H9 (cell line): ENCODE measurements around the gene GSTO2. TPM values are rescaled to one million over a fixed set of nuclear protein-coding genes. Genes with fewer than 3 reads are reported as not detected.

Source experiments
- DNase-seq: peaks from one replicate; pipeline ENCODE4 v3.0.0-alpha.2; 2017
- H2AFZ ChIP-seq: one replicate; pipeline ENCODE4 v1.6.1; 2013; ENCODE audit warnings: mild to moderate bottlenecking, low read length, control low read depth, moderate library complexity
- H2AK5ac ChIP-seq: 2 replicates; pipeline ENCODE4 v1.6.1; 2013; ENCODE audit warnings: low read length, control low read depth, mixed read lengths; ENCODE audit not compliant: insufficient read length
- H2BK120ac ChIP-seq: one replicate; pipeline ENCODE4 v1.6.1; 2013; ENCODE audit warnings: low read depth, mild to moderate bottlenecking, low read length, control low read depth, inconsistent platforms; ENCODE audit not compliant: poor library complexity, severe bottlenecking
- H2BK12ac ChIP-seq: 2 replicates; pipeline ENCODE4 v1.6.1; 2013; ENCODE audit warnings: low read length, control low read depth, mixed read lengths, low read depth; ENCODE audit not compliant: insufficient read length
- H2BK15ac ChIP-seq: 2 replicates; pipeline ENCODE4 v1.6.1; 2013; ENCODE audit warnings: low read depth, low read length, control low read depth
- H2BK20ac ChIP-seq: one replicate; pipeline ENCODE4 v1.6.1; 2013; ENCODE audit warnings: low read depth, mild to moderate bottlenecking, low read length, control low read depth, inconsistent platforms; ENCODE audit not compliant: poor library complexity, severe bottlenecking
- H2BK5ac ChIP-seq: 2 replicates; pipeline ENCODE4 v1.6.1; 2013; ENCODE audit warnings: low read length, control low read depth, mixed read lengths; ENCODE audit not compliant: insufficient read length
- H3K14ac ChIP-seq: 2 replicates; pipeline ENCODE4 v1.6.1; 2013; ENCODE audit warnings: low read length, control low read depth; ENCODE audit not compliant: insufficient read depth
- H3K18ac ChIP-seq: 2 replicates; pipeline ENCODE4 v1.6.1; 2013; ENCODE audit warnings: low read depth, mild to moderate bottlenecking, mixed read lengths, low read length, control low read depth; ENCODE audit not compliant: insufficient read length
- H3K23ac ChIP-seq: 2 replicates; pipeline ENCODE4 v1.6.1; 2013; ENCODE audit warnings: low read length, control low read depth, mixed read lengths, low read depth; ENCODE audit not compliant: insufficient read length
- H3K23me2 ChIP-seq: 2 replicates; pipeline ENCODE4 v1.6.1; 2013; ENCODE audit warnings: low read depth, mild to moderate bottlenecking, mixed read lengths, low read length, control low read depth; ENCODE audit not compliant: insufficient read length, poor library complexity, severe bottlenecking
- H3K27ac ChIP-seq: 2 replicates; pipeline ENCODE4 v1.5.1; 2013; ENCODE audit warnings: low read length, control low read depth, mixed read lengths, low read depth; ENCODE audit not compliant: insufficient read length
- H3K27me3 ChIP-seq: 2 replicates; pipeline ENCODE4 v1.6.1; 2013; ENCODE audit warnings: low read length, control low read depth, inconsistent platforms; ENCODE audit not compliant: insufficient read depth
- H3K4ac ChIP-seq: 2 replicates; pipeline ENCODE4 v1.6.1; 2013; ENCODE audit warnings: low read depth, mild to moderate bottlenecking, control low read depth, inconsistent platforms, low read length, moderate library complexity
- H3K4me1 ChIP-seq: 2 replicates; pipeline ENCODE4 v1.6.1; 2013; ENCODE audit warnings: low read length, control low read depth, inconsistent platforms; ENCODE audit not compliant: insufficient read depth
- H3K4me2 ChIP-seq: 2 replicates; pipeline ENCODE4 v1.6.1; 2013; ENCODE audit warnings: low read length, control low read depth, mixed read lengths; ENCODE audit not compliant: insufficient read length, insufficient read depth
- H3K56ac ChIP-seq: 2 replicates; pipeline ENCODE4 v1.6.1; 2013; ENCODE audit warnings: low read depth, mild to moderate bottlenecking, mixed read lengths, low read length, control low read depth; ENCODE audit not compliant: insufficient read length
- H3K79me1 ChIP-seq: 2 replicates; pipeline ENCODE4 v1.6.1; 2013; ENCODE audit warnings: low read depth, mild to moderate bottlenecking, moderate library complexity, low read length, control low read depth, inconsistent platforms; ENCODE audit not compliant: insufficient read depth, poor library complexity, severe bottlenecking
- H3K79me2 ChIP-seq: 2 replicates; pipeline ENCODE4 v1.6.1; 2013; ENCODE audit warnings: low read length, control low read depth, inconsistent platforms; ENCODE audit not compliant: insufficient read depth
- H3K9ac ChIP-seq: 2 replicates; pipeline ENCODE4 v1.6.1; 2013; ENCODE audit warnings: low read length, control low read depth, mixed read lengths; ENCODE audit not compliant: insufficient read length; ENCODE audit errors: extremely low read depth
- H3K9me3 ChIP-seq: one replicate; pipeline ENCODE4 v1.6.1; 2013; ENCODE audit warnings: low read depth, low read length, inconsistent platforms; ENCODE audit not compliant: control insufficient read depth
- H3T11ph ChIP-seq: one replicate; pipeline ENCODE4 v1.6.1; 2013; ENCODE audit warnings: mild to moderate bottlenecking, low read length, control low read depth, inconsistent platforms
- H4K20me1 ChIP-seq: one replicate; pipeline ENCODE4 v1.6.1; 2013; ENCODE audit not compliant: control insufficient read depth, insufficient read length, insufficient read depth
- H4K5ac ChIP-seq: 2 replicates; pipeline ENCODE4 v1.6.1; 2013; ENCODE audit warnings: low read depth, mild to moderate bottlenecking, mixed read lengths, low read length, control low read depth; ENCODE audit not compliant: insufficient read length
- H4K8ac ChIP-seq: replicated peaks from 2 replicates; pipeline ENCODE4 v1.6.1; 2013; ENCODE audit warnings: low read length, control low read depth, mixed read lengths, low read depth; ENCODE audit not compliant: insufficient read length
- H4K91ac ChIP-seq: 2 replicates; pipeline ENCODE4 v1.6.1; 2013; ENCODE audit warnings: low read depth, mild to moderate bottlenecking, moderate library complexity, mixed read lengths, low read length, control low read depth; ENCODE audit not compliant: insufficient read length
- H3K27ac Mint-ChIP-seq, 3 experiments: 2 replicates in 2 of 3; 3 replicates in 1 of 3; pipeline ENCODE4 v1.8.0; 2020 to 2021; ENCODE audit warnings: mixed read lengths in 3 of 3, mild to moderate bottlenecking in 1 of 3, moderate library complexity in 1 of 3
- H3K27me3 Mint-ChIP-seq: 2 replicates; pipeline ENCODE4 v1.8.0; 2021; ENCODE audit warnings: low read depth, mild to moderate bottlenecking, moderate library complexity, mixed read lengths
- H3K36me3 Mint-ChIP-seq, 3 experiments: 2 replicates in 2 of 3; 3 replicates in 1 of 3; pipeline ENCODE4 v1.8.0; 2020 to 2021; ENCODE audit warnings: low read depth in 3 of 3, mixed read lengths in 3 of 3; ENCODE audit not compliant: insufficient read depth in 1 of 3
- H3K4me1 Mint-ChIP-seq, 2 experiments: 2 replicates each; pipeline ENCODE4 v1.8.0; 2020; ENCODE audit warnings: mixed read lengths in 2 of 2
- H3K4me3 Mint-ChIP-seq, 2 experiments: 2 replicates in 1 of 2; 3 replicates in 1 of 2; pipeline ENCODE4 v1.8.0; 2020 to 2021; ENCODE audit warnings: mild to moderate bottlenecking in 2 of 2, mixed read lengths in 2 of 2, moderate library complexity in 1 of 2
- H3K9me3 Mint-ChIP-seq, 2 experiments: 2 replicates in 1 of 2; 3 replicates in 1 of 2; pipeline ENCODE4 v1.8.0; 2020; ENCODE audit warnings: mild to moderate bottlenecking in 2 of 2, mixed read lengths in 2 of 2, moderate library complexity in 1 of 2
- CTCF ChIP-seq: fragments of 200-600 bp; sonication (generic); conservative IDR thresholded peaks from 3 replicates; pipeline ENCODE4 v1.8.0; 2021; ENCODE audit warnings: antibody characterized with exemption, mild to moderate bottlenecking
- WGBS: extraction: QIAGEN DNeasy Blood & Tissue Kit; methylation state at CpG from one replicate; pipeline ENCODE4 v1.1.7; 2013; ENCODE audit warnings: missing lambda C conversion rate, low lambda C conversion rate, mixed read lengths; ENCODE audit not compliant: insufficient read length; ENCODE audit errors: extremely low coverage; 5-methylcytosine and 5-hydroxymethylcytosine counted together
- total RNA-seq: library from RNA; stranded (reverse); gene quantifications from 2 replicates; pipeline ENCODE4 v1.2.1, GENCODE V29; 2021

GSTO2 gene
- total RNA-seq, 1 experiment from 2014 or later: 14.5 TPM

- Histone ChIP-seq H4K91ac (no peak overlapping the region), H3K9ac (no peak overlapping the region), H2BK20ac (no peak overlapping the region), H4K5ac (no peak overlapping the region), H2AK5ac (no peak overlapping the region), H4K8ac (no peak overlapping the region), H3K23me2 (no peaks in the 10 kb centered on the region), H2BK5ac (no peak overlapping the region), H3K4me1 (no peaks in the 10 kb centered on the region), H3K79me2 (no peaks in the 10 kb centered on the region), H3K14ac (no peak overlapping the region), H2BK12ac (no peak overlapping the region), H3K79me1 (no peaks in the 10 kb centered on the region), H3K27me3 (no peaks in the 10 kb centered on the region), H2AFZ (no peak overlapping the region), H3K23ac (no peak overlapping the region), H2BK120ac (no peak overlapping the region), H3K4me2 (no peak overlapping the region), H4K20me1 (no peaks in the 10 kb centered on the region), H3K27ac (no peak overlapping the region), H3K4ac (no peak overlapping the region), H3T11ph (no peak overlapping the region), H3K9me3 (no peaks in the 10 kb centered on the region), H3K56ac (no peak overlapping the region), H3K18ac (no peak overlapping the region), H2BK15ac (no peak overlapping the region)
- TF ChIP-seq CTCF: no peak
- DNase-seq: no peak
- WGBS: no CpG with 5 or more reads among the region's 2 CpGs
- Mint-ChIP-seq H3K36me3 (no peaks in the 10 kb centered on the region), H3K27me3 (no peaks in the 10 kb centered on the region; the same call in 1 of the 2 replicates), H3K9me3 (no peaks in the 10 kb centered on the region), H3K4me1 (no peaks in the 10 kb centered on the region), H3K4me3 (no peak overlapping the region), H3K27ac (no peak overlapping the region)
Observed at GRCh38 chr10:104220522-104220921, 48.5 kb upstream of the GSTO2 start.
